ENCODE results near the gene P2RY2. TPM values are rescaled to one million over a fixed set of nuclear protein-coding genes. Genes with fewer than 3 reads are reported as not detected.

The P2RY2 gene
- total RNA-seq, 1 donor from 2014 or later, result 12.1 TPM

- Mint-ChIP-seq H3K9me3 (no peaks in the 10 kb centered on the region), H3K27me3 (peaks cover 15% of the 10 kb centered on the region), H3K36me3 (no peaks in the 10 kb centered on the region), H3K27ac (no peak overlapping the region), H3K4me3 (peak overlapping the region; percentile 81), H3K4me1 (ENCODE audit: unreplicated experiment) (peaks cover 13% of the 10 kb centered on the region)
- no peak for DNase-seq (ENCODE audit: extremely low spot score, unreplicated experiment)
- TF ChIP-seq CTCF (conservative IDR thresholded peaks at IDR 0.05), result no peak
Observed at GRCh38 chr11:73265278-73265810, 47.3 kb downstream of the P2RY2 start.

GRCh38 chr11:73265853-73266645 lies 48.0 kb downstream of the P2RY2 start:
- peaks cover 15% of the 10 kb centered on the region for H3K27me3 Mint-ChIP-seq
- no peak overlapping the region for H3K27ac Mint-ChIP-seq
- no peak for DNase-seq (ENCODE audit: extremely low spot score, unreplicated experiment)

GRCh38 chr11:73266646-73267020 lies 48.6 kb downstream of the P2RY2 start:
- H3K27me3 Mint-ChIP-seq, result peaks cover 15% of the 10 kb centered on the region
- peaks cover 23% of the 10 kb centered on the region for H3K4me1 Mint-ChIP-seq (ENCODE audit: unreplicated experiment)
- no peak overlapping the region for H3K4me3 Mint-ChIP-seq
- no peaks in the 10 kb centered on the region for H3K36me3 Mint-ChIP-seq
- H3K9me3 Mint-ChIP-seq, result no peaks in the 10 kb centered on the region
- H3K27ac Mint-ChIP-seq, result no peak overlapping the region
- TF ChIP-seq CTCF (conservative IDR thresholded peaks at IDR 0.05), result no peak
- peak; percentile 31 for DNase-seq (ENCODE audit: extremely low spot score, unreplicated experiment)

More at GRCh38 chr11:73265853-73266645, 48.0 kb downstream of the P2RY2 start:
- TF ChIP-seq CTCF (conservative IDR thresholded peaks at IDR 0.05), result no peak
- no peaks in the 10 kb centered on the region for H3K9me3 Mint-ChIP-seq
- H3K4me1 Mint-ChIP-seq (ENCODE audit: unreplicated experiment), result peaks cover 17% of the 10 kb centered on the region
- no peaks in the 10 kb centered on the region for H3K36me3 Mint-ChIP-seq
- H3K4me3 Mint-ChIP-seq, result no peak overlapping the region

GRCh38 chr11:73267122-73267846 lies 49.2 kb downstream of the P2RY2 start:
- Mint-ChIP-seq H3K4me1 (ENCODE audit: unreplicated experiment) (peaks cover 30% of the 10 kb centered on the region), H3K27ac (peak overlapping the region; percentile 63), H3K36me3 (no peaks in the 10 kb centered on the region), H3K27me3 (peaks cover 15% of the 10 kb centered on the region), H3K4me3 (no peak overlapping the region), H3K9me3 (no peaks in the 10 kb centered on the region)
- TF ChIP-seq CTCF (conservative IDR thresholded peaks at IDR 0.05), result no peak
- peak; percentile 42 for DNase-seq (ENCODE audit: extremely low spot score, unreplicated experiment)

GRCh38 chr11:73267906-73268540 lies 49.9 kb downstream of the P2RY2 start:
- DNase-seq (ENCODE audit: extremely low spot score, unreplicated experiment), result peak; percentile 54
- Mint-ChIP-seq H3K9me3 (no peaks in the 10 kb centered on the region), H3K27ac (peak overlapping the region; percentile 63), H3K4me3 (no peak overlapping the region), H3K4me1 (ENCODE audit: unreplicated experiment) (peaks cover 33% of the 10 kb centered on the region), H3K27me3 (peaks cover 15% of the 10 kb centered on the region), H3K36me3 (no peaks in the 10 kb centered on the region)
- no peak for TF ChIP-seq CTCF (conservative IDR thresholded peaks at IDR 0.05)

Data from type B pancreatic cell (in vitro differentiated cells).